GM20431 (cell line): ENCODE data around the gene MR1.

Experiments
- in situ Hi-C: fragments of 300-500 bp; cut with MseI, MboI; formaldehyde crosslinking; loops from one replicate; pipeline ENCODE4 v1.15.0; 2020; ENCODE audit warnings: low sequenced_read_pairs; ENCODE audit not compliant: unreplicated experiment

The MR1 gene

GRCh38 chr1:181061891-181062835 is 28.4 kb downstream of the MR1 start:
- in situ Hi-C loops: no loop called here

GRCh38 chr1:181062836-181063428 is 29.1 kb downstream of the MR1 start:
- in situ Hi-C loops: no loop called here

- in situ Hi-C loops: no loop called here
Observed at GRCh38 chr1:181064011-181064623, 30.3 kb downstream of the MR1 start.

GRCh38 chr1:181064702-181065101 is 30.9 kb downstream of the MR1 start:
- in situ Hi-C loops: no loop called here

GRCh38 chr1:181073638-181074037 is 39.9 kb downstream of the MR1 start:
- in situ Hi-C loops: no loop called here

GRCh38 chr1:181075766-181076350 is 42.1 kb downstream of the MR1 start:
- in situ Hi-C loops: no loop called here

- in situ Hi-C loops: no loop called here
Observed at GRCh38 chr1:181076852-181077251, 43.1 kb downstream of the MR1 start.

- in situ Hi-C loops: no loop called here
Observed at GRCh38 chr1:181077576-181078242, 43.9 kb downstream of the MR1 start.

- in situ Hi-C loops: no loop called here
Observed at GRCh38 chr1:181079382-181079781, 45.6 kb downstream of the MR1 start.

GRCh38 chr1:181079920-181080319 is 46.1 kb downstream of the MR1 start:
- in situ Hi-C loops: loop anchor here (10.0 kb wide), 1 partner anchor 55 kb away; no protein-coding TSS in a partner anchor

GRCh38 chr1:181080556-181080955 is 46.8 kb downstream of the MR1 start:
- in situ Hi-C loops: loop anchor here (10.0 kb wide), 1 partner anchor 54 kb away; no protein-coding TSS in a partner anchor

- in situ Hi-C loops: loop anchor here (10.0 kb wide), 1 partner anchor 53 kb away; no protein-coding TSS in a partner anchor
Observed at GRCh38 chr1:181081395-181081794, 47.6 kb downstream of the MR1 start.

- in situ Hi-C loops: loop anchor here (10.0 kb wide), 1 partner anchor 51 kb away; no protein-coding TSS in a partner anchor
Observed at GRCh38 chr1:181083842-181084605, 50.2 kb downstream of the MR1 start.

GRCh38 chr1:181084606-181084969 is 50.8 kb downstream of the MR1 start:
- in situ Hi-C loops: loop anchor here (10.0 kb wide), 1 partner anchor 50 kb away; no protein-coding TSS in a partner anchor

- in situ Hi-C loops: loop anchor here (10.0 kb wide), 1 partner anchor 49 kb away; no protein-coding TSS in a partner anchor
Observed at GRCh38 chr1:181086091-181086490, 52.3 kb downstream of the MR1 start.

- in situ Hi-C loops: loop anchor here (10.0 kb wide), 1 partner anchor 48 kb away; no protein-coding TSS in a partner anchor
Observed at GRCh38 chr1:181086926-181087325, 53.1 kb downstream of the MR1 start.

GRCh38 chr1:181087400-181087901 is 53.7 kb downstream of the MR1 start:
- in situ Hi-C loops: loop anchor here (10.0 kb wide), 1 partner anchor 47 kb away; no protein-coding TSS in a partner anchor
